ENCODE results near the gene ACSM4. TPM values are rescaled to one million over a fixed set of nuclear protein-coding genes. Genes with fewer than 3 reads are reported as not detected.

The ACSM4 gene
- total and polyA plus RNA-seq, 9 of the 15 experiments (the other 6 are each of a cell fraction or from before 2014, with no cell fraction given) = not detected

DNA sequence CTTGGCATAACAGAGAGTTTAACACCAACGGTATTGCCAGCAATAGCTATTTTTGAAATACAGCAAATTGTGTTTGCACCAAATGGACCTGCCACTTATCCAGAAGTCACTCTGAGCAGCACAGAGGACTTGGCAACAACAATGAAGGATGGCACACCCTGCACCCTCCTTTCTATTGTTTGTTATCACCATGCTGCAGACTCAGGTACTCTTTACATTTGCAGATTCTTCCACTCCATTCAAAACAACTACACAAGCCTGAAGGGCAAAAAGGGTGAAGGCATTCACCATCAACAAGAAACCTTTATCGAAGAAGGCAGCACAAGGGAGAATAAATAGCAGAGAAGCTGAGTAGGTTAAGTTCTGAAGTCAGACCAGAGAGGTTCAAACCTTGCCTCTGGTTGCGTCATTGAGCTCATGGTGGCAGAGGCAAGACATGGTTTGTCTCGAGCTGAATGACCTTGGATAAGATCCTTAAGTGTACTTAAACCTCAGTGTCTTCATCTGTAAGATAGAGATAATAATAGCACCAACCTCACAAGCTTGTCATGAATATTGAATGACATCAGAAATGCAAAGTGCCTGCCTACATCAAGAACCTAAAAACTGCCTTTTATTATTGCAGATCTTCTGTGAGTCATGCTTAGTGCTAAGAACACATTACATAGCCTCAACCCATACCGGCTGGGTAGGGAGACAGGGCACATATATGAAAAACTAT is 1.4 kb upstream of the ACSM4 start (continued):
- TF ChIP-seq, protein P1, sequence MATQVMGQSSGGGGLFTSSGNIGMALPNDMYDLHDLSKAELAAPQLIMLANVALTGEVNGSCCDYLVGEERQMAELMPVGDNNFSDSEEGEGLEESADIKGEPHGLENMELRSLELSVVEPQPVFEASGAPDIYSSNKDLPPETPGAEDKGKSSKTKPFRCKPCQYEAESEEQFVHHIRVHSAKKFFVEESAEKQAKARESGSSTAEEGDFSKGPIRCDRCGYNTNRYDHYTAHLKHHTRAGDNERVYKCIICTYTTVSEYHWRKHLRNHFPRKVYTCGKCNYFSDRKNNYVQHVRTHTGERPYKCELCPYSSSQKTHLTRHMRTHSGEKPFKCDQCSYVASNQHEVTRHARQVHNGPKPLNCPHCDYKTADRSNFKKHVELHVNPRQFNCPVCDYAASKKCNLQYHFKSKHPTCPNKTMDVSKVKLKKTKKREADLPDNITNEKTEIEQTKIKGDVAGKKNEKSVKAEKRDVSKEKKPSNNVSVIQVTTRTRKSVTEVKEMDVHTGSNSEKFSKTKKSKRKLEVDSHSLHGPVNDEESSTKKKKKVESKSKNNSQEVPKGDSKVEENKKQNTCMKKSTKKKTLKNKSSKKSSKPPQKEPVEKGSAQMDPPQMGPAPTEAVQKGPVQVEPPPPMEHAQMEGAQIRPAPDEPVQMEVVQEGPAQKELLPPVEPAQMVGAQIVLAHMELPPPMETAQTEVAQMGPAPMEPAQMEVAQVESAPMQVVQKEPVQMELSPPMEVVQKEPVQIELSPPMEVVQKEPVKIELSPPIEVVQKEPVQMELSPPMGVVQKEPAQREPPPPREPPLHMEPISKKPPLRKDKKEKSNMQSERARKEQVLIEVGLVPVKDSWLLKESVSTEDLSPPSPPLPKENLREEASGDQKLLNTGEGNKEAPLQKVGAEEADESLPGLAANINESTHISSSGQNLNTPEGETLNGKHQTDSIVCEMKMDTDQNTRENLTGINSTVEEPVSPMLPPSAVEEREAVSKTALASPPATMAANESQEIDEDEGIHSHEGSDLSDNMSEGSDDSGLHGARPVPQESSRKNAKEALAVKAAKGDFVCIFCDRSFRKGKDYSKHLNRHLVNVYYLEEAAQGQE (IDR thresholded peaks at IDR 0.05; ENCODE audit: borderline replicate concordance) = no peak
- TF ChIP-seq, protein P1 (CRISPR knock-in tag; IDR thresholded peaks at IDR 0.05; ENCODE audit: low read depth) = no peak
- TF ChIP-seq MNT (conservative IDR thresholded peaks at IDR 0.05) (no peak), ZNF695 (CRISPR knock-in tag; IDR thresholded peaks at IDR 0.05) (no peak), MTF1 (CRISPR knock-in tag; IDR thresholded peaks at IDR 0.05; ENCODE audit: borderline replicate concordance) (no peak), ZFP1 (CRISPR knock-in tag; IDR thresholded peaks at IDR 0.05) (no peak), SFPQ (IDR thresholded peaks at IDR 0.05; ENCODE audit: low read depth, low read length) (no peak), POLR2B (IDR thresholded peaks at IDR 0.05; ENCODE audit: low read depth, partially characterized antibody) (no peak), EP400 (IDR thresholded peaks at IDR 0.05) (peak; percentile 81)
